Activated CD8-positive, alpha-beta T cell treated with anti-CD3 and anti-CD28 coated beads for 36 hours (primary cell): ENCODE data around the gene ASTN1. TPM values are rescaled to one million over a fixed set of nuclear protein-coding genes. Genes with fewer than 3 reads are reported as not detected.

ENCODE experiments used
- ATAC-seq: fragments of 200-7000 bp; cut with Tn5 transposase; one replicate; pipeline ENCODE4 v1.10.0; 2021; ENCODE audit warnings: mild to moderate bottlenecking, moderate library complexity
- CTCF ChIA-PET: fragments of 350-600 bp; sonication (Branson Sonifier 250); formaldehyde crosslinking; loops from one replicate; lab custom pipeline; 2021; ENCODE audit warnings: antibody characterized with exemption; lab: Charles Lee
- POLR2A ChIA-PET: fragments of 350-600 bp; sonication (Branson Sonifier 250); formaldehyde crosslinking; loops from one replicate; lab custom pipeline; 2021; ENCODE audit warnings: antibody characterized with exemption; lab: Charles Lee
- DNase-seq: peaks from one replicate; pipeline ENCODE4 v3.0.0-alpha.2; 2020
- H3K27ac Mint-ChIP-seq: one replicate; pipeline ENCODE4 v1.8.0; 2021; ENCODE audit warnings: mild to moderate bottlenecking, mixed read lengths
- H3K27me3 Mint-ChIP-seq: one replicate; pipeline ENCODE4 v1.8.0; 2021; ENCODE audit warnings: mixed read lengths
- H3K36me3 Mint-ChIP-seq: one replicate; pipeline ENCODE4 v1.8.0; 2021; ENCODE audit warnings: low read depth, mixed read lengths
- H3K4me1 Mint-ChIP-seq: one replicate; pipeline ENCODE4 v1.8.0; 2021; ENCODE audit warnings: low read depth, mixed read lengths
- H3K4me3 Mint-ChIP-seq: one replicate; pipeline ENCODE4 v1.8.0; 2021; ENCODE audit warnings: mild to moderate bottlenecking, moderate library complexity, mixed read lengths
- H3K9me3 Mint-ChIP-seq: one replicate; pipeline ENCODE4 v1.8.0; 2021; ENCODE audit warnings: mixed read lengths
- intact Hi-C: fragments of 100-400 bp; cut with micrococcal nuclease; formaldehyde crosslinking; loops from one replicate; pipeline ENCODE4 v1.10.0; 2022
- total RNA-seq, 2 experiments: library from RNA; stranded (reverse); gene quantifications; one replicate each; pipeline ENCODE4 v1.2.3, GENCODE V29; 2021
- TF ChIP-seq, protein P1 (sequence below): fragments of 200-600 bp; IDR thresholded peaks from one replicate; pipeline ENCODE4 v1.8.0; 2022; ENCODE audit warnings: antibody characterized with exemption, mild to moderate bottlenecking

Gene ASTN1
- total RNA-seq, 2 experiments from 2014 or later: not detected

DNA sequence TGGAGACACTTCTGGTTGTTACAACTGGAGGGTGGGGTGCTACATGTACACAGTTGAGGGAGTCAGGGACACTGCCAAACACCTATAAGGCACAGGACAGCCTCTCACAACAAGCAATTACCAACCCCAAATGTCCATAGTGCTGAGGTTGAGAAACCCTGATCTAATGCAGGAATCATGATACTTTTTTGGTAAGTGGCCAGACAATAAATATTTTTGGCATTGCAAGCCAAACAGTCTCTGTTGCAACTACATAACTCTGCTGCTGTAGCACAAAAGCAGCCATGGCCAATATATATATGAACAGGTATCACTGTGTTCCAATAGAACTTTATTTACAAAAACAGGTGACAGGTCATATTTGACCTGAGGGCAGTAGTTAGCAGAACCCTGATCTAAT, 177.5 kb downstream of the ASTN1 start:
- no peak for ATAC-seq
- Mint-ChIP-seq H3K36me3 (no peaks in the 10 kb centered on the region), H3K9me3 (no peaks in the 10 kb centered on the region), H3K27me3 (no peaks in the 10 kb centered on the region), H3K27ac (no peak overlapping the region), H3K4me1 (no peaks in the 10 kb centered on the region), H3K4me3 (no peak overlapping the region)
- intact Hi-C loops: no loop called here
- no peak for DNase-seq
- POLR2A ChIA-PET: no interaction called here
- TF ChIP-seq, protein P1, sequence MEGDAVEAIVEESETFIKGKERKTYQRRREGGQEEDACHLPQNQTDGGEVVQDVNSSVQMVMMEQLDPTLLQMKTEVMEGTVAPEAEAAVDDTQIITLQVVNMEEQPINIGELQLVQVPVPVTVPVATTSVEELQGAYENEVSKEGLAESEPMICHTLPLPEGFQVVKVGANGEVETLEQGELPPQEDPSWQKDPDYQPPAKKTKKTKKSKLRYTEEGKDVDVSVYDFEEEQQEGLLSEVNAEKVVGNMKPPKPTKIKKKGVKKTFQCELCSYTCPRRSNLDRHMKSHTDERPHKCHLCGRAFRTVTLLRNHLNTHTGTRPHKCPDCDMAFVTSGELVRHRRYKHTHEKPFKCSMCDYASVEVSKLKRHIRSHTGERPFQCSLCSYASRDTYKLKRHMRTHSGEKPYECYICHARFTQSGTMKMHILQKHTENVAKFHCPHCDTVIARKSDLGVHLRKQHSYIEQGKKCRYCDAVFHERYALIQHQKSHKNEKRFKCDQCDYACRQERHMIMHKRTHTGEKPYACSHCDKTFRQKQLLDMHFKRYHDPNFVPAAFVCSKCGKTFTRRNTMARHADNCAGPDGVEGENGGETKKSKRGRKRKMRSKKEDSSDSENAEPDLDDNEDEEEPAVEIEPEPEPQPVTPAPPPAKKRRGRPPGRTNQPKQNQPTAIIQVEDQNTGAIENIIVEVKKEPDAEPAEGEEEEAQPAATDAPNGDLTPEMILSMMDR: no peak
- CTCF ChIA-PET: no interaction called here

DNA sequence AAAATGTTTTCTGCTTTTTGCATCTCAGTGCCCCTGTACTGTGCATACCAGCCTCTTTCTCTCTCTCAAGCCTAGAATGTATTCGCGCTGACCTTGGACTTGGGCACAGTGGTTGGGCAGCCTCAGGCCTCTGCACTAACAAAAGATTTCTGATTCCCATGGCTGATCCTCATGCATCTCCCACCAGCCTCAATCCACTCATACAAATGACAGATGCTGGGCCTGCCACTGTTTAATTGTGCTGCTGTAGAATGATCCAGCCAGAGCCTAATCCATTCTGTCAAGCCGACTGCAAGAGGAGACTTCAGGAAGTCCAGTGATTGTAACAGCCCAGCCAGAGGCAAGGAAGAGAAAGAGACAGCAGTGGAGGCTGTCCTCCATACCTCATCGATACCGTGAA, 180.8 kb downstream of the ASTN1 start:
- no peak overlapping the region for H3K27ac Mint-ChIP-seq
- TF ChIP-seq, protein P1: no peak
- no peaks in the 10 kb centered on the region for H3K36me3 Mint-ChIP-seq
- no peaks in the 10 kb centered on the region for H3K9me3 Mint-ChIP-seq
- ChIA-PET POLR2A (no interaction called here), CTCF (no interaction called here)
- DNase-seq (no peak), ATAC-seq (no peak)
- no peak overlapping the region for H3K4me3 Mint-ChIP-seq
- H3K4me1 Mint-ChIP-seq: no peaks in the 10 kb centered on the region
- H3K27me3 Mint-ChIP-seq: no peaks in the 10 kb centered on the region
- intact Hi-C loops: no loop called here

DNA sequence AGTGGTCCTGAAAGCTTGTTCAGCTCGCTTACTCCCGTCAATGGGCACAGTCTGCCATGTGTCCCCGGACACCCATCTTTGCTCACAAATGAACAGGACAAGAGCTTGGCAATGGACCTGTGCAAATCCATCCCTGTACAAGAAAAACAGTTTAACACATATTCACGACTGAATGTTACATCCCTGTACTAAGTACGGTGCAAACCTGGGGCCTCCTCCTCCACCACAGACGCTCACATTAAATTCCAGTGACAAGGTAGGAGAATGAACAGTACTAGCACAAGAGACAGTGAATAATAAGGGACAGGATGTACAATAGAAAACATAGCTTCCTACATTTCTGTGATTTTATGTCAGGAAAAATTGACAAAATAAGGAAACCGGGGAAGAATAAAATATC, 187.7 kb downstream of the ASTN1 start:
- intact Hi-C loops: no loop called here
- ChIA-PET POLR2A (no interaction called here), CTCF (no interaction called here)
- H3K27ac Mint-ChIP-seq: no peak overlapping the region
- no peak for DNase-seq
- H3K27me3 Mint-ChIP-seq: no peaks in the 10 kb centered on the region
- no peak for ATAC-seq
- H3K4me1 Mint-ChIP-seq: no peaks in the 10 kb centered on the region
- H3K4me3 Mint-ChIP-seq: no peak overlapping the region
- TF ChIP-seq, protein P1: no peak
- H3K9me3 Mint-ChIP-seq: no peaks in the 10 kb centered on the region
- H3K36me3 Mint-ChIP-seq: no peaks in the 10 kb centered on the region

DNA sequence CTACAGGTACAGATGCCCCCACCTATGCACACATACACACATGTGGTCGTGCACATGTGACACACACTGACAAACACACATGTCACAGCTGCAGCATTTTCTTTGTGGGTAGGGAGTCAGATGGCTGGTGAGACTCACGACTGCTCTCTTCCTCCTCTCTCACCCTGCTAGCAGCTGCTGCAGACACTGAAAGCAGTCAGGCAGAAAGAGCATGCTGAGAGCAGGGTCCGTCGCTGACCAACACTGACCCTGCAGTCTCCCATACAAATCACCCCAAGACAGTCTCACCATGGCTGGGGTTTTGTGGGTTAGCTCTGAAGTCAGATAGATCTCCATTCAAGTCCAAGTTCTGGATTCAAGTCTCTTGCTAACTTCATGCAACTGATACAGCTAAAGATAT, 188.3 kb downstream of the ASTN1 start:
- POLR2A ChIA-PET: no interaction called here
- no peaks in the 10 kb centered on the region for H3K36me3 Mint-ChIP-seq
- H3K4me1 Mint-ChIP-seq: no peaks in the 10 kb centered on the region
- no peak for DNase-seq
- TF ChIP-seq, protein P1: no peak
- H3K27ac Mint-ChIP-seq: no peak overlapping the region
- CTCF ChIA-PET: no interaction called here
- ATAC-seq: no peak
- no peaks in the 10 kb centered on the region for H3K27me3 Mint-ChIP-seq
- H3K9me3 Mint-ChIP-seq: no peaks in the 10 kb centered on the region
- H3K4me3 Mint-ChIP-seq: no peak overlapping the region
- intact Hi-C loops: no loop called here

DNA sequence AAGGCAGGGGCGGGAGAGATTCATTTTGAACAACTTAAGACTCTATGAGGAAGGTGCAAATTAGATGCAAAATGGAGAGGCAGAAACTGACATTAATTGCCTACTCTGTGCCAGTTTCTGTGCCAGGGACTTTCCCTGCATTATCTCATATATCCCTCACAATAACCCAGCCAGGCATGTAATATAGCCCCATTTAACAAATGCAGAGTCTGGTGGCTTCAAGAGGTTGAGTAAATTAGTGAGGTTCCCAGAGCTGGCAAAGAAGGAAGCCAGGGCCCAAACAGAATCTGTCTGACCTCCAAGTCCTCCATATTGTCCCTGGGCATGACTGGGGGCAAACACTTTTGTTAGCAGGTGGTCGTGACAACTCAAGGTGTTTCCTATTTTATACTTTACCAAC, 199.8 kb downstream of the ASTN1 start:
- no peaks in the 10 kb centered on the region for H3K9me3 Mint-ChIP-seq

More for the DNA sequence above, 199.8 kb downstream of the ASTN1 start:
- ChIA-PET POLR2A (no interaction called here), CTCF (no interaction called here)
- no peaks in the 10 kb centered on the region for H3K36me3 Mint-ChIP-seq
- H3K4me1 Mint-ChIP-seq: no peaks in the 10 kb centered on the region
- no peak overlapping the region for H3K27ac Mint-ChIP-seq
- DNase-seq (no peak), ATAC-seq (no peak)
- TF ChIP-seq, protein P1: no peak
- H3K4me3 Mint-ChIP-seq: no peak overlapping the region
- intact Hi-C loops: no loop called here
- peaks cover 1% of the 10 kb centered on the region for H3K27me3 Mint-ChIP-seq
